ENCODE results near the gene LGALS3BP.
A peak's percentile ranks its signal among the peaks of the same experiment; 100 is the strongest.

The LGALS3BP gene

DNA sequence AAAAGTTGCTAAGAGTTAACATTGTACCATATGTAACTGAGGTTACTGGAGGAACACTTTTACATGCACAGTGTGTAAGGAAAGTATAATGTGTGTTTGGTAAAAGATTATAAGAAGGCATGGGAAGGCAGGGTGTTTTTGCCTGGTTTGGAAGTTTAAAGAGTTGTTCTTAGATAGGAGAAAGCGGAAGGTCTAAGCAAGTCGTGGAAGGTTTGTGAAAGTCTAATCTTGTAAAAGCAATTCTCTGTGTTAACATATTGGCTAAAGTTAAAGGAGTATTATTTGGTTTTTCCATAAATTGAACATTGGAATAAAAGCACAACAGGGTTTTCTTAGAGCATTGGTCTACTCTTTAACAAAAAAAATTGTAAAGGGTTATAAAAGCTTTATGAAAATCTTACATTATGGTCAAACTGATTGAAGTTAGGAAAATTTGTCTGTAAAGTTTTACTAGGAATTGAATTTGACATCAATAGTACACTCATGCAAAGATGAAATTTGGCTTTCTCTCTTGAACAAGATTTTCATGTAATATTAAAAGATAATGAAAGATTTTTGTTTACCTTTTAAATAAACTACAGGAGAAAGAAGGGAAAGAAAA, 34.5 kb upstream of the LGALS3BP start:
- DNase-seq = no peak

- no peak for DNase-seq
Observed at GRCh38 chr17:79012563-79013134, 32.9 kb upstream of the LGALS3BP start.

GRCh38 chr17:79011451-79012147, 31.9 kb upstream of the LGALS3BP start:
- DNase-seq = no peak

DNA sequence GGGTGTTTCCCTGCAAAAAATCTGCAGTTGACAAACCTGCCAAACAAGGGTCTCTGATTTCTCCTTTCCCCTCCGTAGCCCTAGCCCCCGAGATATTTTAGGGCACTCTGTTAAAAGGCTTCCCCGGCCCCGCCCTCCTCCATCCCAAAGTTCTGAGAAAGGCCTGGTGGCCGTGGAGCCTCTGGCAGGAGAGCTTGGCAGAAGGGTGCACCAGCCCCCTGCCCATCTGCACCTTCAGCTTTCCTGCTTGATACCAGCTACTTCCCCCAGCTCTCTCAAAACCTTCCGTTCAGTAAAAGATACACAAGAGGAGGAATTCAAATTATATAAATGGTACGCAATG, 30.6 kb upstream of the LGALS3BP start:
- DNase-seq = no peak

DNA sequence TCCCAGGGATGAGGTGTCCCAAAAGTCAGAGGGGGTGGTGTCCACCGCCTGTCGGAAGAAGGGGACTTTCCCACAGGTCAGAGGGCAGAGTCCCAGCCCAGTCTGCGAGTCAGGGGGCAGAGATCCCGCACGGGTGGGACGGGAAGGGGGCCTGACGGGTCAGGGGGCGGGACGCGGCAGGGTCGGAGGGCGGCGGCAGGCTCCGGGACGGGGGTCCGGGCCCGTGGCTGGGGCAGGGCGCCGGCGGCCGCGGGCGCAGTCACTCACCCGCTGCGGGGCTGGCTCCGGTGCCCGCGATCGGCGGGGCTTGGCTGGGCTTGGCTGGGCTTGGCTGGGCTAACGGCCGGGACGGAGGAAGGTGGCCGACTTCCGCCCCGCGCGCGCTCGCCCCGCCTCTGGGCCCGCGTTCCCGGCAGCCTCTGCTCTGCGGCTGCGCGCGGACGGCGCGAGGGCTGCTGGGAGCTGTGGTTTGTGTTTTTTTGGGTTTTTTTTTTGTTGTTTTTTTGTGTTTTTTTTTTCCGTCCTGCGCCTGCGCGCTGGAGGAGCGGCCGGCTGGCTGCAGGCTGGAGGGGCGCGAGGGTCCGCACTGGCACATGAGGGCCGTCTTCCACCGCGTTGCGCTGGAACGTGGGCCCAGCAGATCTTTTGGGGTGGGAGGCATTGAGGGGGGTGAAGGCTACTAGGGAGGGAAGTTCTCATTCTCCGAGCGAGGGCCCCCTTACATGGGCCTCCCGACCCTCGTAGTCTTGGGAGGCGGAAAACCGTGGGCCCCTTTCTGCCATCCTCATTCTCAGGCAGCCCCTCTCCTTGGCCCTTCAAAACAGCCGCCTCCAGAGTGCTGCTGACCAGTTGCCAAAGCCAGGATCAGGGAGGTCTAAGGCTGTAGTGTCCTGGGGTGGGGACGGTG, 29.9 kb upstream of the LGALS3BP start, which contains the start of gene CANT1:
TSS of gene CANT1 (minus strand) at position 368 of the 907 bp plus-strand sequence. CDS start 12,142 bp downstream, outside the sequence.
- DNase-seq = peak; percentile 85

- DNase-seq = no peak
Observed at GRCh38 chr17:79008666-79009387, 29.1 kb upstream of the LGALS3BP start.

GRCh38 chr17:79007504-79008381, 28.0 kb upstream of the LGALS3BP start:
- DNase-seq = no peak

- DNase-seq = no peak
Observed at GRCh38 chr17:79006794-79007503, 27.2 kb upstream of the LGALS3BP start.

DNA sequence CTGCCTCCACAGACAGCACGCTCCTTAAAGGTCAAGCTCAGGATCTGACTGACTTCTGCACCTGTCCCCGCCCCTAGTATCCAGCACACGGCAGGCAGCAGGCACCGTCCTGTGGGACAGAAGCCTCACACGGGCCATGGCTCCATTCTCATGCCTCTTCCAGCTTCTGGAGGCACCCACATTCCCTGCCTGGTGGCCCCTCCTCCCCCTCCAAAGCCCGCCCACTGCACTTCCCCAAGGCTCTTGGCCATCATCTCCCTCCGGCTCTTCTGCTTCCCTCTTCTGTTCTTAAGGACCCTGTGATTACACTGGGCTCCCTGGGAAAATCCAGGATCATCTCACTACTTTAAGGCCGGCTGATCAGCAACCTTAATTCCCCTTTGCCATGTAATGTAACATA, 26.3 kb upstream of the LGALS3BP start:
- DNase-seq = no peak

DNA sequence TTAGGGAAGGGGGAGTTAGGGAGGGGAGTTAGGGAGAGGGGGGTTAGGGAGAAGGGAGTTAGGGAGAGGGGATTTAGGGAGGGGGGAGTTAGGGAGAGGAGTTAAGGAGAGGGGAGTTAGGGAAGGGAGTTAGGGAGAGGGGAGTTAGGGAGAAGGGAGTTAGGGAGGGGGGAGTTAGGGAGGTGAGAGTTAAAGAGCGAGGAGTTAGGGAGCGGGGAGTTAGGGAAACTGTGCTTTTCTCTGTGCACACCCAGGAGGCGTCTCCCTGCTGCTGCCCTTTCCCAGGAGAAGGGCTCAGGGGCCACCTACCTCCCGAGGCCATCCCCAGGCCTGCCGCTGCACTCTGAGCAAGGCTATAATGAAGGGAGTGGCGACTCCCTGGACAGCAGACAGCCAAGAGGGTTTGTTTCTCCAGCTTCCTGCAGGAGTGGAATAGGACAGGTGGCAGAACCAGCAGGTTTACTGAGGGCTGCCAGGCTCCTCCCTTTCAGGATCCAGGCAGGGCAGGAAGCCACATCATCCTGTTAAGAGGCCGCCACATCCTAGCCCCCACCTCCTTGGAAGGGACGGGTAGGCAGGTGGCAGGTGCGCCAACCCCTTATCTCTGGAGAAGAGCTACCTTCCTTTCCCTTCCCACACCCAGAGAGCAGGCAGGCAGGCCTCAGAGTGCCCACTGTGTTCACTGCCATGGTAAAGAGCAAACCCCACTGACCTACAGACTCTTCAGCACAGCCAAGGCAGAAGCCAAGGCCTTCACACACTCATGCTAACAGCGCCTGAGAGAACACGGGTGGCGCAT, 25.5 kb upstream of the LGALS3BP start:
- DNase-seq = peak; percentile 88

GRCh38 chr17:79003661-79004411, 24.1 kb upstream of the LGALS3BP start:
- DNase-seq = no peak

- DNase-seq = no peak
Observed at GRCh38 chr17:79002796-79003593, 23.3 kb upstream of the LGALS3BP start.

DNA sequence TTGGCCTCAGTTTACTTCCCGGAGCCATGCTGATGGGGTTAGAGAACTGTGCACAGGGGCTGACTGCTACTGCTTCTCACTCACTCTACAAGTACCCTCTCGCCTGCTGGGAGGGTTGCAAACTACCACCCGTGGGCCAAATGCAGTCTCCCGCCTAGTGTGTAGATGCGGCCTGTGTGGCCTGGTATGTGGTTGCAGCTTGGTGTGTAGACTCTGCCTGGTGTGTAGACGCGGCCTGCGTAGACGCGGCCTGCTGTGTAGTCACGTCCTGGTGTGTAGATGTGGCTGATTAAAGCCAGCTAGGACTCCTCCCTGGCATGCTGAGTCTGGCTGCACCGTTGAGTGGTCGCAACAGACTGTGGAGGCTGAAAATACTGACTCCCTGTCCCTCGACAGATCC, 22.6 kb upstream of the LGALS3BP start:
- no peak for DNase-seq

DNA sequence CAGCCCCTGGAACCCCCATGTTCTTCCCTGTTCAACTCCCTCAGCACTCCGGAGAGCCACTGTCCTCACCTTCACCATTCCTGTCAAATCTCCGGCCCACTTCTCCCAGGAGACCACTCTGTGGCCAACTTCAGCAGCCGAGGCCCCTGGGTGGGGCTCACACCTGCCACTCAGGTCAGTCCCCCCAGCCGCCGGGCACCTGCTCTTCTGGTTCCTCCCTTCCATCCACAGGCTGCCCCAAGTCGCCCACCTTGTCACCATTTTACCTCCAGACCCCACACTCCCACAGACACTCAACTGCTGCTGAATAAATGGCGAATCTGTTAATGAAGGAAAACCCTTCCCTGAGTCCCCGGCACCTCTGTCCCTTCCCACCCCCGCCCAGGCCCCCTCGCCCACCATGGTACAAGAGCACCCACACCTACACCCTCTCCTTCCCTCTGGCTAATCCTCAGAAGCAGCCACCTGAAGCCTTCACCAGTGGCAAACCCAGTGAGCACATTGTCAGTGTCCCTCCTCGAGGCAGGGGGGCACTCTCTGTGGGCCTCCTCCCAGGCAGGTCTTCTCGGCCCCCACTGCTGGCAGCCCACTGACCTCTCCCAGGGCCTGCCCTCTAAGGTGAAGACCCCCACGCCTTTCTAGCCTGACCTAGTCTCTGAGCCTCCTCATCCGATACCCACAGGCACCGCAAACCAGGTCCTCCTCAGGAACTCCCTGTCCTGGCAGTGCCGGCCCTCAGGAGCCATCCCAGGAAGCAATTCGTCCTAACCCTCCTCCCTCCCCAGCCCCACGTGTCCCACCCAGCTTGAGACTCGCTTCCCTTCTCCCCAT, 21.7 kb upstream of the LGALS3BP start:
- DNase-seq = no peak

DNA sequence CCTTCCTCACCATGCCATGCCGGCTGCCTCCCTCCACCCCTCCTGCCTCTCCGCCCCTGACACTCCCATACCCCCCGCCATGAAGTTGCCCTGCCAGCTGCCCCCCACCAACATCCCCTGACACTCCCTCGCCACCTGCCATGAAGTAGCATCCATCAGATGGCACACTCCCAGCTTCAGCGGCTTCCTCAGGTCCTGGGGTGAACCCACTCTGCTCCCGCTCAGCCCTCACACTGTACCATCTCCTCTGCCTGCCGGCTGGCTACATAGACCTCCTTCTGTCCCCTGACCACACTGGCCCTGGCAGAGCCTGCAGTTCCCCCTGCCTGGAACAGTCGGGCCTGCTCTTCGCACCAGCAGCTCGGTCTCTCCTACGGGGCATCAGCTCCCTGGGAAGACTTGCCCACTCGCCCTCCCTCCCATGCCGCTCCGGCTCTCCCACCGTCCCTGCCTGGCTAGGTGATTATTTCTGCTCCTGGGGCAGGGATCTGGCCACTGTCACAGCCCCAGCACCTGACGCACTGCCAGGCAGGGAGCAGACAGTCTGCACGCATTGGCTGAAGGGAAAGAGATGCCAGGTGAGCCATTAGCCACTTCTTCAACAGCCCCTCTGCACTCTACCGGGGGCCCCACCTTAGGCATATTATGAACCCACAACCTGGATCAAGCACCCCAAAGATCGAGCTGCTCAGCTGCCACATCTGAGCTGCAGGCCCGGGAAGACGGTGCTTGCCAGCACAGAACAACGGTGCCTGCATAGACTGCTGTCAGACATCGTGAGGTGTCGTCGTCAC, 20.9 kb upstream of the LGALS3BP start:
- peak; percentile 64 for DNase-seq

- no peak for DNase-seq
Observed at GRCh38 chr17:78999947-79000395, 20.2 kb upstream of the LGALS3BP start.
